Fibroblast of mammary gland (primary cell): ENCODE measurements around the gene ACTRT2.

Experiments used
- DNase-seq: peaks from one replicate; pipeline ENCODE4 v3.0.0-alpha.2; 2010; ENCODE audit warnings: low read depth
- H3K4me3 ChIP-seq: 2 replicates; pipeline ENCODE4 v1.5.1; 2011; ENCODE audit warnings: low read depth, mild to moderate bottlenecking, low read length, moderate library complexity; ENCODE audit not compliant: control insufficient read depth
- CTCF ChIP-seq: conservative IDR thresholded peaks from 2 replicates; pipeline ENCODE4 v1.5.1; 2011; ENCODE audit warnings: low read depth, low read length, inconsistent platforms; ENCODE audit not compliant: control insufficient read depth, insufficient read depth

ACTRT2 gene

GRCh38 chr1:3064296-3064850, 43.1 kb downstream of the ACTRT2 start:
- H3K4me3 ChIP-seq, result no peak overlapping the region
- no peak for DNase-seq
- no peak for TF ChIP-seq CTCF

GRCh38 chr1:3064901-3065300, 43.6 kb downstream of the ACTRT2 start:
- H3K4me3 ChIP-seq, result no peak overlapping the region
- no peak for DNase-seq
- TF ChIP-seq CTCF, result no peak

DNA sequence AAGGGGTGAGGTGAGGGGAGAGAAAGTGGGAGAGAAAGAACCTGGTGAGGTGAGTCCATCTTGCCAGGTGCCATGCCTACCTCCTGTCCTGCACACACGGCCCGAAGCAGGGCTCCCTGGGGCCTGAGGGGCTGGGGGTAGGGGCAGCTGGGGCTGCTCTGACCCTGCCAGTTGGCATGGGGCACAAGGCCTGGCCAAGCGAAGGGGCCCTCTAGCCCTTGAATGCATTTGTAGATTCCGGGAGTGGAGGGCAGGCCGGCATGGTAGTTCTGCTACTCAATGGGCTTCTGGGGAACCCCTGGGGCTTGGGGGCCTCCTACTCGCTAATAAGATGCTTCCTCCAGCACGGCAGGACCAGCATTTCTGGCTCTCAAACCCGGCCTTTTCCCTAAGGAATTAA, 44.1 kb downstream of the ACTRT2 start:
- H3K4me3 ChIP-seq, result no peak overlapping the region
- no peak for TF ChIP-seq CTCF
- no peak for DNase-seq

DNA sequence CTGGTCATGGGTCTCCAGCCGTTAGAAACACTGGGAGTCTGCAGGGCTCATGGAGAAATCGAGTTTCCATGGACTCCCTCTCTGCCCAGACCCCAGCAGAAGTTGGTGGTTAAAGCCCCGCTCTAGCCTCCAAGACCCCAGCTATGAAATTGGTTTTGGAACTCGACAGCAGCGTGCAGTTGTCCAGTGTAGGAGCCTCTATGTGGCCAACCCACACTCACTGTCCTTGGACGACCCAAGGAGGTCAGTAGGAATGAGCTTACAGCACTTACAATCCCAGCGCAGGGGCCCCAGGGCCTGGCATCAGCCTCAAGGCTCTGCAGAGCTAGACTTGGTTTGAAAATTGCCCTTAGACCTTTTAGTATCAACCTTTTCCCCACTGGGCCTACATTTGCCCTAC, 44.5 kb downstream of the ACTRT2 start:
- no peak for TF ChIP-seq CTCF

GRCh38 chr1:3066250-3066711, 45.0 kb downstream of the ACTRT2 start:
- TF ChIP-seq CTCF, result no peak
- DNase-seq, result no peak
- H3K4me3 ChIP-seq, result no peak overlapping the region

More for the DNA sequence above, 44.5 kb downstream of the ACTRT2 start:
- no peak for DNase-seq
- H3K4me3 ChIP-seq, result no peak overlapping the region

GRCh38 chr1:3066826-3067225, 45.6 kb downstream of the ACTRT2 start:
- no peak for TF ChIP-seq CTCF
- H3K4me3 ChIP-seq, result no peak overlapping the region
- no peak for DNase-seq

DNA sequence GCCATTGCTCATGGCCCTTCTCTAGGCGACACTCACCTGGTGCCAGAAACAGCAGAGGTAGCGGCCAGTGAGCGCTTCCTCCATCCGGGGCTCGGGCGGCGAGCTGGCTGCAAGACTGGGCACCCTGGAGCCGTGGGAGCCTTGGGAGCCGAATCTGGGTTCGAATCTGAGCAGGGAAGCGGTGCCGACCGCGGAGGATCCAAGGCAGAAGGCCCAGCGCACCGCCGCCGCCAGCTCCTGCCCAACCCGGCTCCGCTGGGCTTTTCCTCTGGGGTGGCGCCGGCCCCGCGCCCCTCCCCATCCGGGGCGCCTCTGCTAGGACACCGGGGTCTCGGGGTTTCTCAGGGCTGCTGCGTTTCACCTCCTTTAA, 46.0 kb downstream of the ACTRT2 start:
- DNase-seq, result no peak
- no peak overlapping the region for H3K4me3 ChIP-seq

More for the DNA sequence above, 46.0 kb downstream of the ACTRT2 start:
- TF ChIP-seq CTCF, result no peak
